BLaER1 (cell line): Measurements from ENCODE around the gene ZDHHC11.
"Not testable (repeated sequence)": the region's sequence is repeated elsewhere in the genome, so short reads cannot be mapped to it uniquely, and the experiment has no call there.

Experiments used
- H3K27ac ChIP-seq: shearing (Covaris generic); formaldehyde crosslinking; 2 replicates; pipeline ENCODE4 v1.8.1; 2022
- H3K27me3 ChIP-seq: shearing (Covaris generic); formaldehyde crosslinking; 2 replicates; pipeline ENCODE4 v1.8.1; 2022
- H3K36me3 ChIP-seq: shearing (Covaris generic); formaldehyde crosslinking; 2 replicates; pipeline ENCODE4 v1.8.1; 2022
- H3K4me1 ChIP-seq: shearing (Covaris generic); formaldehyde crosslinking; 2 replicates; pipeline ENCODE4 v1.8.1; 2022
- H3K4me2 ChIP-seq: shearing (Covaris generic); formaldehyde crosslinking; 2 replicates; pipeline ENCODE4 v1.8.1; 2022
- H3K4me3 ChIP-seq: shearing (Covaris generic); formaldehyde crosslinking; 2 replicates; pipeline ENCODE4 v1.8.1; 2022
- H3K9ac ChIP-seq: shearing (Covaris generic); formaldehyde crosslinking; 2 replicates; pipeline ENCODE4 v1.8.1; 2022
- H3K9me3 ChIP-seq: shearing (Covaris generic); formaldehyde crosslinking; 2 replicates; pipeline ENCODE4 v1.8.1; 2022
- H4K20me1 ChIP-seq: shearing (Covaris generic); formaldehyde crosslinking; 2 replicates; pipeline ENCODE4 v1.8.1; 2022
- Cebpa-rat ChIP-seq: shearing (Covaris generic); IDR thresholded peaks from 2 replicates; pipeline ENCODE4 v1.8.1; 2022

The ZDHHC11 gene

GRCh38 chr5:777756-778161, 73.0 kb downstream of the ZDHHC11 start:
- H3K9me3 ChIP-seq: no peaks in the 10 kb centered on the region
- H3K4me2 ChIP-seq: no peak overlapping the region
- no peak overlapping the region for H3K27ac ChIP-seq
- no peaks in the 10 kb centered on the region for H3K36me3 ChIP-seq
- TF ChIP-seq Cebpa-rat: no peak
- H3K27me3 ChIP-seq: no peaks in the 10 kb centered on the region
- peaks cover 15% of the 10 kb centered on the region for H3K4me1 ChIP-seq
- H3K9ac ChIP-seq: no peak overlapping the region
- no peak overlapping the region for H3K4me3 ChIP-seq
- no peaks in the 10 kb centered on the region for H4K20me1 ChIP-seq

- Histone ChIP-seq H3K9ac (no peak overlapping the region), H4K20me1 (no peaks in the 10 kb centered on the region), H3K4me1 (peaks cover 15% of the 10 kb centered on the region), H3K9me3 (no peaks in the 10 kb centered on the region), H3K4me3 (no peak overlapping the region), H3K27ac (no peak overlapping the region), H3K4me2 (no peak overlapping the region), H3K27me3 (no peaks in the 10 kb centered on the region), H3K36me3 (no peaks in the 10 kb centered on the region)
- TF ChIP-seq Cebpa-rat: no peak
Measured at GRCh38 chr5:776862-777711, 73.7 kb downstream of the ZDHHC11 start.

DNA sequence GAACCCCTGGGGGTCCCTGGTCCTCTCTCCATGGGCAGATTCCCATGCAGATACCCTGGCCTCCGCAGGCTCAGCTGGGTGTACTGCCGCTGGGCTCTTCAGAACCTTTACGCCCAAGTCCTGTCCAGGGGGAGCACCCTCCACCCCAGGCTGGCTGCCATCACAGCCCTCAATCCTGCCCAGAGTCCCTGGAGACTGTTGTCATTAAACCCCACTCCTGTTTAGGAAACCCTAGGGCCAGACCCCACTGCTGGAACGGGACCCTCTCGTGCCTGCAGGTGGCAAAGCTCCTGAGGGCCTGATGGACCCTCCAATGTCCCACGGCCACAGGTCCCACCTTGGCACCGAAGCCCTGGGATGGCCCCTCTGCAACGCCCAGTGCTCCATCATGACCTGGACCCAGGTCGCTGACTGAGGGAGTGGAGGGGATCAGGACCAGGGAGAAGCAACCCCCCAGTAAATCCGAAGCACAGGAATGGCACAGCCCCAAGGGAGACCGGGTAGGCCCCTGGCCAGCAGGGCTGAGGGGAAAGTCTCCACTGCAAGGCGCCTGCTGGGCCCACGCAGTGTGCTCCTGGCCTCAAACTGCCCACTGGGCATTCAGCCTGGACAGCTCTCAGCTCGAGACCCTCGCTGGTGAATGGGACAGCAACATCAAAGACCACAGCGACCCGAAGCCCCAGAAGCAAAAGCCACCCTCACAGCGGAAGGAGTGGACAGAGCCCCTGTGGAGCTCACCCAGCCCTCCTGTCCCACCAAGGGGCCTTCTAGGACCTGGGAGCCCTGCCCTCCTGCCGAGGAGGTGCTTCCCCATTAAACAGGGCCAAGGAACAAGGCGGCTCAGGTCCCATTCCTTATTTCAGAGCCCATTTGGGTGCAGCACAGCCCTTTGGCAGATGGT, 74.6 kb downstream of the ZDHHC11 start:
- no peak overlapping the region for H3K27ac ChIP-seq
- peaks cover 15% of the 10 kb centered on the region for H3K4me1 ChIP-seq
- H3K27me3 ChIP-seq: no peaks in the 10 kb centered on the region
- no peaks in the 10 kb centered on the region for H3K36me3 ChIP-seq
- no peak for TF ChIP-seq Cebpa-rat
- no peaks in the 10 kb centered on the region for H3K9me3 ChIP-seq
- H3K9ac ChIP-seq: no peak overlapping the region
- no peak overlapping the region for H3K4me3 ChIP-seq
- H4K20me1 ChIP-seq: no peaks in the 10 kb centered on the region
- no peak overlapping the region for H3K4me2 ChIP-seq

DNA sequence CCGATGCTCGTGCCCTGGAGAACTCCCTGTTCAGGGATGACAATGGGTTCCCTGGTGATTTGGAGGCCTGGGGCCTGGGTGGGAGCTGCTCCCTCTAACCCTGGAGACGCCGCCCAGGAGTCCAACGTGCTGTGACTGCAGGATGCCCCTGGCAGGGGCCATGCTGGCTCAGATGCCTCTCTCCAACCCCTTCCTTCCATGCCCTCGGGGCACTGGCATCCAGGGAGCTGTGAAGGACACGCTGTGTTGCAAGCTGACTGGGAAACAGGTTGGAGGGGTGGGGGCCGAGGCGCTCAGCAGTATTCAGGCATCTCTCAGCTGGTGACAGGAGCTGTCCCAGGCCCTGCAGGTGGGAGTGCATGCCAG, 75.2 kb downstream of the ZDHHC11 start:
- H3K27me3 ChIP-seq, H4K20me1 ChIP-seq, H3K4me3 ChIP-seq, H3K9ac ChIP-seq, H3K4me2 ChIP-seq, H3K27ac ChIP-seq, H3K9me3 ChIP-seq, H3K36me3 ChIP-seq: not testable (repeated sequence)
- peaks cover 13% of the 10 kb centered on the region for H3K4me1 ChIP-seq

GRCh38 chr5:774854-775505, 75.8 kb downstream of the ZDHHC11 start:
- not testable (repeated sequence) for H3K9ac ChIP-seq, H4K20me1 ChIP-seq, H3K27me3 ChIP-seq, H3K4me1 ChIP-seq, H3K27ac ChIP-seq, H3K36me3 ChIP-seq, H3K9me3 ChIP-seq, H3K4me3 ChIP-seq, H3K4me2 ChIP-seq

GRCh38 chr5:774304-774703, 76.5 kb downstream of the ZDHHC11 start:
- not testable (repeated sequence) for H3K4me1 ChIP-seq, H3K36me3 ChIP-seq, H4K20me1 ChIP-seq, H3K9ac ChIP-seq, H3K27ac ChIP-seq, H3K4me3 ChIP-seq, H3K27me3 ChIP-seq, H3K4me2 ChIP-seq, H3K9me3 ChIP-seq

- H3K4me3 ChIP-seq: no peak overlapping the region
- H3K9me3 ChIP-seq: no peaks in the 10 kb centered on the region
- H3K27me3 ChIP-seq: no peaks in the 10 kb centered on the region
- no peak overlapping the region for H3K4me2 ChIP-seq
- H3K36me3 ChIP-seq: no peaks in the 10 kb centered on the region
- no peak for TF ChIP-seq Cebpa-rat
- H4K20me1 ChIP-seq: no peaks in the 10 kb centered on the region
- no peak overlapping the region for H3K9ac ChIP-seq
- H3K4me1 ChIP-seq: peaks cover 7% of the 10 kb centered on the region; the same call in 1 of the 2 replicates
- H3K27ac ChIP-seq: no peak overlapping the region
Measured at GRCh38 chr5:773517-774264, 77.1 kb downstream of the ZDHHC11 start.

- not testable (repeated sequence) for H3K36me3 ChIP-seq, H3K27me3 ChIP-seq, H3K4me2 ChIP-seq, H3K9ac ChIP-seq, H3K27ac ChIP-seq, H3K4me3 ChIP-seq, H4K20me1 ChIP-seq, H3K9me3 ChIP-seq, H3K4me1 ChIP-seq
Measured at GRCh38 chr5:772931-773330, 77.9 kb downstream of the ZDHHC11 start.

DNA sequence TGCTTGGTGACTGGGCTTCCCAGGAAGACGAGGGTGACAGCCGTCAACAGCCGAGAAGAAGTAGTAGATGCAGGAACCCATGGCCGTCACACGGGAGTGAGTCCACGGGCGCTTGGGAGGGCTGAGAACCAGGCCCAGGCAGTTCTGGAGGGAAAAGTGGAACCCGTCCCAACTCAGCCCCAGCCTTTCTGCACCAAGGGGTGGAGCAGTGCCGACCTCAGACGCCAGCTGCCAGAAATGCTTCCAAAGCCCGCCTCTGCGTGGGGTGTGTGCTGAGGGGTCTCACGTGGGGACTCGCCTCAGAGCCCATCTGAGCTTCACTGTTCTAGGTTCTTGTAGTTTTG, 78.3 kb downstream of the ZDHHC11 start:
- H3K9ac ChIP-seq, H4K20me1 ChIP-seq, H3K4me1 ChIP-seq, H3K27me3 ChIP-seq, H3K36me3 ChIP-seq, H3K9me3 ChIP-seq, H3K4me2 ChIP-seq, H3K27ac ChIP-seq, H3K4me3 ChIP-seq: not testable (repeated sequence)

- not testable (repeated sequence) for H3K27me3 ChIP-seq, H3K4me3 ChIP-seq, H3K4me2 ChIP-seq, H4K20me1 ChIP-seq, H3K27ac ChIP-seq, H3K4me1 ChIP-seq, H3K9me3 ChIP-seq, H3K36me3 ChIP-seq, H3K9ac ChIP-seq
Measured at GRCh38 chr5:771841-772546, 78.8 kb downstream of the ZDHHC11 start.

DNA sequence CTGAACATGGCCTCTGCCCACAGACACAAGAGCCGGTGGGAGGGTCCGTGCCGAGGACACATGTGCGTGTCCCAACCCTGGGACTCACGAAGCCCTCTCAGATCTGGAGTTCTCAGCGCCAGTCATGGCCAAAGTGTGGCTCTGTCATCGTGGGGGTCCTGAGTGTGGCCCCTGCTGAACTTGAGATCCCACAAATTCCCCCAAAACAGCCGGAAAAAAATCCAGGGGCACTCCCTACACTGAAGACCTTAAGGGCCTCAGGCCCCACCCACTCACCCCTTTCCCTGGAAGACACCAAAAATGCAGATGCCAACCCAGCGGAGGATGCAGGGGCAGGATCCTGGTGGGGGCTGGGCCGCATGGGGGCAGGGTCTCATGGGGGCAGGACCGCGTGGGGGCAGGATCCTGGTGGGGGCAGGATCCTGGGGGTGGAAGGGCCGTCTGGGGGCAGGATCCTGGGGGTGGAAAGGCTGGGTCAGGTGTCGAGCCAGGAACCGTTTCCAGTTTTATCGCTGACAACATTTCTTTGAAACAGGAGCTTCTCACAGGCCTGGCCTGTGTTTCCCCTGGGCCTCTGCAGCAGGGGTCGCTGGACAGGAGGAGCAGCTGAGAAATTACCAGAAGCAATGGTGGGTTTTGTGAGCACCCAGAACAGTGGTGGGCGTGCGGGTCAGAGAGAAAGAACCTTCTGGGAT, 79.6 kb downstream of the ZDHHC11 start:
- H3K9me3 ChIP-seq, H3K4me3 ChIP-seq, H4K20me1 ChIP-seq, H3K4me1 ChIP-seq, H3K4me2 ChIP-seq, H3K36me3 ChIP-seq, H3K9ac ChIP-seq, H3K27me3 ChIP-seq, H3K27ac ChIP-seq: not testable (repeated sequence)

DNA sequence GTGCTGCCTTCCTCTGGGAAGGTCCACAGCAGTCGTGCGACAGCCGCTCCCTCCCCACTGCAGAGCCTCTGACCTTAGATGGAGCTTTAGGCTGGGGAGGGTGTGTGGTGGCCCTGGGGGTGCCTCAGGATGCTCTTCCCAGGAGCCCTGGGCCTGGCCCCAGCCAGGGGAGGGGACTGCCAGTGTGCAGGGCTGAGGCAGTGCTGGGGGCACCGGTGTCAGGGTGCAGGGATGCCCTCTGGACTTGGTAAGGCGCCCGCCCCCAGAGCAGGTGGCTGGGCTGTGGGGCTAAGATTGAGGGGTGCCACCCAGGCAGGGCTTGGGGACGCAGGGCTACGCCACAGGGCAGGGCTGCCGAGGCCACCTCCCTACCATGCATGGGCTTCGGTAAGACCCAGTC, 80.2 kb downstream of the ZDHHC11 start:
- H3K4me1 ChIP-seq, H3K9ac ChIP-seq, H4K20me1 ChIP-seq, H3K27ac ChIP-seq, H3K4me2 ChIP-seq, H3K9me3 ChIP-seq, H3K4me3 ChIP-seq, H3K36me3 ChIP-seq, H3K27me3 ChIP-seq: not testable (repeated sequence)
